Right renal pelvis (tissue), 4 donors: ENCODE data around the gene NRARP. TPM values are rescaled to one million over a fixed set of nuclear protein-coding genes. Genes with fewer than 3 reads are reported as not detected.

ENCODE experiments used
- polyA plus RNA-seq, 4 donors: library from polyadenylated mRNA; unstranded; fragments of 120-200 nt; gene quantifications; one replicate each; pipeline ENCODE4 v1.2.1, GENCODE V29; 2013; ENCODE audit not compliant: insufficient read length in 4 of 4

The NRARP gene
- polyA plus RNA-seq, 4 donors = 6.6 to 10.1 (median 6.7) TPM

Other genes starting within 250 kb of the NRARP start
- gene ENTPD2, start 248.2 kb downstream of the NRARP start, polyA plus RNA-seq = 1 to 10 TPM; 3.4 to 7.4 (median 4.2) TPM
- gene SAPCD2, start 231.7 kb downstream of the NRARP start, polyA plus RNA-seq = 1 to 10 TPM; 5.4 to 9.5 (median 6.0) TPM
- 1 to 10 TPM; 4.6 to 6.6 (median 5.6) TPM for gene UAP1L1, start 224.8 kb downstream of the NRARP start, polyA plus RNA-seq
- gene MAN1B1, start 215.3 kb downstream of the NRARP start, polyA plus RNA-seq = 10 to 100 TPM; 46.4 to 62.2 (median 53.4) TPM
- gene DPP7, start 187.5 kb downstream of the NRARP start, polyA plus RNA-seq = 10 to 100 TPM in 3 of 4 donors, 1 to 10 TPM in 1; 9.7 to 41.8 (median 18.2) TPM
- under 1 TPM in 2 of 4 donors, not detected in 2; 0.04 to 0.12 TPM for gene GRIN1, start 163.1 kb downstream of the NRARP start, polyA plus RNA-seq
- under 1 TPM in 1 of 4 donors, not detected in 3; 0.16 TPM for gene LRRC26, start 132.2 kb downstream of the NRARP start, polyA plus RNA-seq
- not detected for gene TMEM210, start 130.2 kb downstream of the NRARP start, polyA plus RNA-seq
- gene ANAPC2, start 113.7 kb downstream of the NRARP start, polyA plus RNA-seq = 10 to 100 TPM; 37.1 to 50.4 (median 40.9) TPM
- 10 to 100 TPM; 42.7 to 70.4 (median 47.7) TPM for gene SSNA1, start 113.6 kb downstream of the NRARP start, polyA plus RNA-seq
- gene TPRN, start 101.5 kb downstream of the NRARP start, polyA plus RNA-seq = 10 to 100 TPM; 12.9 to 18.6 (median 14.1) TPM
- gene TMEM203, start 96.6 kb downstream of the NRARP start, polyA plus RNA-seq = 10 to 100 TPM; 44.6 to 49.8 (median 47.4) TPM
- 10 to 100 TPM; 10.0 to 16.0 (median 10.9) TPM for gene NDOR1, start 96.6 kb downstream of the NRARP start, polyA plus RNA-seq
- gene RNF208, start 80.0 kb downstream of the NRARP start, polyA plus RNA-seq = 10 to 100 TPM in 2 of 4 donors, 1 to 10 TPM in 2; 7.9 to 16.3 (median 10.1) TPM
- 10 to 100 TPM in 2 of 4 donors, 1 to 10 TPM in 2; 4.9 to 14.2 (median 10.8) TPM for gene CYSRT1, start 77.1 kb downstream of the NRARP start, polyA plus RNA-seq
- gene RNF224, start 74.8 kb downstream of the NRARP start, polyA plus RNA-seq = 10 to 100 TPM in 1 of 4 donors, 1 to 10 TPM in 3; 5.1 to 14.5 (median 9.7) TPM
- gene SLC34A3, start 71.4 kb downstream of the NRARP start, polyA plus RNA-seq = 10 to 100 TPM in 1 of 4 donors, 1 to 10 TPM in 3; 4.7 to 11.9 (median 7.3) TPM
- gene TUBB4B, start 61.0 kb downstream of the NRARP start, polyA plus RNA-seq = 100 to 1,000 TPM; 343 to 454 (median 348) TPM
- 1 to 10 TPM; 1.7 to 2.3 (median 1.8) TPM for gene STPG3, start 51.0 kb downstream of the NRARP start, polyA plus RNA-seq
- gene NELFB, start 46.9 kb downstream of the NRARP start, polyA plus RNA-seq = 10 to 100 TPM; 46.6 to 69.7 (median 51.2) TPM
- 1 to 10 TPM; 3.6 to 10.0 (median 4.9) TPM for gene TOR4A, start 24.5 kb downstream of the NRARP start, polyA plus RNA-seq
- 10 to 100 TPM; 12.5 to 19.3 (median 13.8) TPM for gene EXD3, start 120.9 kb upstream of the NRARP start, polyA plus RNA-seq
- 10 to 100 TPM in 1 of 4 donors, 1 to 10 TPM in 3; 5.7 to 10.1 (median 6.2) TPM for gene NOXA1, start 121.1 kb upstream of the NRARP start, polyA plus RNA-seq
- under 1 TPM; 0.52 to 0.59 (median 0.56) TPM for gene ENTPD8, start 139.1 kb upstream of the NRARP start, polyA plus RNA-seq
- gene NSMF, start 157.1 kb upstream of the NRARP start, polyA plus RNA-seq = 10 to 100 TPM; 45.5 to 49.6 (median 45.8) TPM
- 1 to 10 TPM; 1.6 to 2.7 (median 2.2) TPM for gene PNPLA7, start 248.1 kb upstream of the NRARP start, polyA plus RNA-seq
- gene MRPL41, start 249.6 kb upstream of the NRARP start, polyA plus RNA-seq = 10 to 100 TPM; 15.5 to 30.0 (median 17.1) TPM